ENCODE data around the gene CHST15. TPM values are rescaled to one million over a fixed set of nuclear protein-coding genes. Genes with fewer than 3 reads are reported as not detected.

CHST15 gene
- total and polyA plus RNA-seq, 2 of the 4 experiments (the other 2 are of a cell fraction) = 0.14 to 0.18 TPM

DNA sequence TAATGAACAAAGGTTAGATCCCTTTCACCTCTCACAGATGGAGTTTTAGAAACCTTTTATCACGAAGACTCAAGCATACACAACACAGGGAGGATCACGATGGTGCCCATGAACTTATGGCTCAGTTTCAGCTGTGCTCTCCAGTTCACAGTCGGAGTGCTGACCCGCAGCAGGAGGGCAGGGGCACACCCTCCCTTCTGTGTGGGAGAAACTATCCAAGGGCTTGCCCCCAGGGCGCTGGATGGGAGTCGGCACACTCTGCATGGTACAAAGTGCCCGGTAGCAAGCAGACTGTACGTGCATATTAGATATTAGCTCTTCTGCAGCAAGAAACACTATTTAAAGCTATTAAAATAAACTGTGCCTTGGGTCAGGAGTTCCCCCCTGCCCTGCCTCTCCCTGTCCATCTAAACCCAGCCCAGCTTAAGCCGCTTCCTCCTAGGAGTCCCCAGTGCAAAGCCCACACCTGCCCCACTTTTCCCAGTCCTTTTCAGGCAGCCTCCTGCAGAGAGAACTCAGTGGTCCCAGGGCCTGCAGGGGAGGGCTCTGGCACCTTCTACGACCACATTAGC lies 76.5 kb downstream of the CHST15 start:
- intact Hi-C loops (cut with micrococcal nuclease) (no loop called here), in situ Hi-C loops (cut with MboI; ENCODE audit: low sequenced_read_pairs) (no loop called here), dilution Hi-C loops (cut with HindIII; ENCODE audit: low sequenced_read_pairs, unreplicated experiment) (no loop called here)
- H2AK9ac ChIP-seq (replicated peaks; ENCODE audit: low read depth, low read length, poor library complexity) = no peak overlapping the region
- H3K4ac ChIP-seq (ENCODE audit: low read depth, low read length) = no peak overlapping the region
- no peak overlapping the region for H3K27ac ChIP-seq (ENCODE audit: insufficient read depth, low read length)
- peaks cover 5% of the 10 kb centered on the region; the same call in 1 of the 2 replicates for H3K9me3 ChIP-seq (ENCODE audit: control insufficient read depth, insufficient read depth, low read length)
- ATAC-seq (ENCODE audit: low read depth) (no peak), DNase-seq (no peak)
- H2BK5ac ChIP-seq (ENCODE audit: low read depth, low read length, poor library complexity, severe bottlenecking) = no peak overlapping the region
- no peaks in the 10 kb centered on the region for H3K27me3 ChIP-seq (ENCODE audit: control insufficient read depth, insufficient read depth, low read length)
- no peaks in the 10 kb centered on the region for H3K4me1 ChIP-seq (ENCODE audit: control insufficient read depth, insufficient read depth, low read length)
- ChIA-PET CTCF (no interaction called here), POLR2A (ENCODE audit: unreplicated experiment) (no interaction called here)
- no TSS peak for BruUV-seq (replicated peaks)
- H2BK120ac ChIP-seq (ENCODE audit: low read depth, low read length) = no peak overlapping the region
- no peak overlapping the region for H3K18ac ChIP-seq (ENCODE audit: low read depth, low read length)
- WGBS, 2 experiments (ENCODE audit: extremely low coverage in 2 of 2, insufficient read length in 1 of 2) = no CpG with 5 or more reads among the region's 10 CpGs
- no peak overlapping the region for H3K23ac ChIP-seq (ENCODE audit: low read depth, low read length)
- no peak overlapping the region for H3K56ac ChIP-seq (ENCODE audit: extremely low read depth, insufficient read depth, low read length)
- no peak overlapping the region for H2BK20ac ChIP-seq (ENCODE audit: low read depth, low read length)
- no peaks in the 10 kb centered on the region for H3K9me1 ChIP-seq (ENCODE audit: insufficient read depth, low read length)
- no peak overlapping the region for H3K4me3 ChIP-seq (ENCODE audit: insufficient read depth, low read depth, low read length)
- TF ChIP-seq, protein P1, sequence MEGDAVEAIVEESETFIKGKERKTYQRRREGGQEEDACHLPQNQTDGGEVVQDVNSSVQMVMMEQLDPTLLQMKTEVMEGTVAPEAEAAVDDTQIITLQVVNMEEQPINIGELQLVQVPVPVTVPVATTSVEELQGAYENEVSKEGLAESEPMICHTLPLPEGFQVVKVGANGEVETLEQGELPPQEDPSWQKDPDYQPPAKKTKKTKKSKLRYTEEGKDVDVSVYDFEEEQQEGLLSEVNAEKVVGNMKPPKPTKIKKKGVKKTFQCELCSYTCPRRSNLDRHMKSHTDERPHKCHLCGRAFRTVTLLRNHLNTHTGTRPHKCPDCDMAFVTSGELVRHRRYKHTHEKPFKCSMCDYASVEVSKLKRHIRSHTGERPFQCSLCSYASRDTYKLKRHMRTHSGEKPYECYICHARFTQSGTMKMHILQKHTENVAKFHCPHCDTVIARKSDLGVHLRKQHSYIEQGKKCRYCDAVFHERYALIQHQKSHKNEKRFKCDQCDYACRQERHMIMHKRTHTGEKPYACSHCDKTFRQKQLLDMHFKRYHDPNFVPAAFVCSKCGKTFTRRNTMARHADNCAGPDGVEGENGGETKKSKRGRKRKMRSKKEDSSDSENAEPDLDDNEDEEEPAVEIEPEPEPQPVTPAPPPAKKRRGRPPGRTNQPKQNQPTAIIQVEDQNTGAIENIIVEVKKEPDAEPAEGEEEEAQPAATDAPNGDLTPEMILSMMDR (conservative IDR thresholded peaks at IDR 0.05; ENCODE audit: low read depth, low read length) = no peak
- TF ChIP-seq MAZ (IDR thresholded peaks at IDR 0.05; ENCODE audit: borderline replicate concordance, low read depth, low read length) (no peak), MAFK (IDR thresholded peaks at IDR 0.05; ENCODE audit: low read depth, low read length) (no peak), CEBPB (IDR thresholded peaks at IDR 0.05; ENCODE audit: low read depth, low read length) (no peak), CHD1 (IDR thresholded peaks at IDR 0.05; ENCODE audit: low read depth, low read length) (no peak), RFX5 (IDR thresholded peaks at IDR 0.05; ENCODE audit: low read depth, low read length) (no peak), BHLHE40 (IDR thresholded peaks at IDR 0.05; ENCODE audit: low read depth, low read length) (no peak), SMC3 (IDR thresholded peaks at IDR 0.05; ENCODE audit: low read depth, low read length) (no peak), RAD21 (IDR thresholded peaks at IDR 0.05; ENCODE audit: low read length) (no peak)
- TF ChIP-seq, protein P2, sequence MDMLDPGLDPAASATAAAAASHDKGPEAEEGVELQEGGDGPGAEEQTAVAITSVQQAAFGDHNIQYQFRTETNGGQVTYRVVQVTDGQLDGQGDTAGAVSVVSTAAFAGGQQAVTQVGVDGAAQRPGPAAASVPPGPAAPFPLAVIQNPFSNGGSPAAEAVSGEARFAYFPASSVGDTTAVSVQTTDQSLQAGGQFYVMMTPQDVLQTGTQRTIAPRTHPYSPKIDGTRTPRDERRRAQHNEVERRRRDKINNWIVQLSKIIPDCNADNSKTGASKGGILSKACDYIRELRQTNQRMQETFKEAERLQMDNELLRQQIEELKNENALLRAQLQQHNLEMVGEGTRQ (IDR thresholded peaks at IDR 0.05; ENCODE audit: low read depth, low read length) = no peak
- no peaks in the 10 kb centered on the region for H3K36me3 ChIP-seq (ENCODE audit: control insufficient read depth, insufficient read depth, low read length)
- no peak overlapping the region for H2AFZ ChIP-seq (replicated peaks; ENCODE audit: low read length, poor library complexity)
- H3K79me1 ChIP-seq (ENCODE audit: low read depth in 1 of 2, low read length in 2 of 2) = no peaks in the 10 kb centered on the region
- H3K9ac ChIP-seq (ENCODE audit: low read depth, low read length) = no peak overlapping the region
- no peak overlapping the region for H4K91ac ChIP-seq (ENCODE audit: insufficient read depth, low read depth, low read length)
- H3K4me2 ChIP-seq (ENCODE audit: low read depth, low read length) = no peak overlapping the region
- H2AK5ac ChIP-seq (ENCODE audit: low read depth, low read length) = no peak overlapping the region
- H4K5ac ChIP-seq (ENCODE audit: low read depth, low read length) = no peak overlapping the region
- H3K14ac ChIP-seq (replicated peaks; ENCODE audit: low read depth, low read length) = no peak overlapping the region
- no peak overlapping the region for H2BK15ac ChIP-seq (ENCODE audit: low read depth, low read length)
- no peaks in the 10 kb centered on the region for H4K20me1 ChIP-seq (ENCODE audit: insufficient read depth, low read length)
- no peak overlapping the region for H4K8ac ChIP-seq (ENCODE audit: low read depth in 2 of 2, low read length in 2 of 2)

Measured in IMR-90 (cell line).